A204.1 (cell line): Measurements from ENCODE around the gene MYOCD.

Experiments used
- FAIRE-seq: peaks from 2 replicates; lab custom pipeline; 2012; peaks lifted over from hg19 to GRCh38; lab: Jason Lieb, UNC

The MYOCD gene

DNA sequence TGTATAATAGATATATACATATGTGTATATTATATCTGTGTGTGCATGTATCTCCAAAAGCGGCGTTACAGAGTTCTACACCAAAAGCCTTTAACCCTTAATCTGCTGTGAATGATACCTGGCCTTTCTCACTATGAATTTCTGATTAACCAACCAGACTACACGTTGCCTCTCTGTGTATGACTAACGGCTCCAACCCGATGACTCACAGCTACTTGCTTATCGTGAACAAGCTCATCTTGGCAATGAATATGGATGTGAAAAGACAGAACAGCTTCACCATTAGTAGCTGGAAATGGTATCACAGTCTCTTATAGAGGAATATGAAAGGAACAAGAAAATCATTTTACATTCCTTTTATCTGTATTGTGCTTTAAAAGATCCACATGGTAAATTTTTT is 99.9 kb downstream of the MYOCD start:
- FAIRE-seq = no peak

DNA sequence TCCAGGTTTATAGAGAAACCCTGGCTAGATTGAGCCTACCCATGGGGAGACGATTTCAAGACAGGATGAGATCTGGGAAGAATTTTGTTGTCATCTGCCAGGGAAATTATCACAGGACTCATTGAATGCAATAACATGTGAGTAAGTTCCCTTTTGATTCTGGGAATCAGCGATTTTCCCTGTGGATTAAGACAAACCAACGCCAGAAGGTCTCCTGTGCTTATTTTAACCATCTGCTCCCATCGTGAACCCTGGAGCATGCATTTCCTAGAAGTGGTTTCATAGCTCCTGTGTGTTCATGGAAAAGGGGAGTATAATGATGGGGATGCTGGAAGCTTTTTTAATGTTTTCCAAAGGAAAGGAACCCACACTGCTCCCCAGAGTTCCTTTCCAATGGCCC is 102.6 kb downstream of the MYOCD start:
- FAIRE-seq = no peak

- FAIRE-seq = no peak
These were observed 104.3 kb downstream of the MYOCD start for GRCh38 chr17:12769981-12770380.

DNA sequence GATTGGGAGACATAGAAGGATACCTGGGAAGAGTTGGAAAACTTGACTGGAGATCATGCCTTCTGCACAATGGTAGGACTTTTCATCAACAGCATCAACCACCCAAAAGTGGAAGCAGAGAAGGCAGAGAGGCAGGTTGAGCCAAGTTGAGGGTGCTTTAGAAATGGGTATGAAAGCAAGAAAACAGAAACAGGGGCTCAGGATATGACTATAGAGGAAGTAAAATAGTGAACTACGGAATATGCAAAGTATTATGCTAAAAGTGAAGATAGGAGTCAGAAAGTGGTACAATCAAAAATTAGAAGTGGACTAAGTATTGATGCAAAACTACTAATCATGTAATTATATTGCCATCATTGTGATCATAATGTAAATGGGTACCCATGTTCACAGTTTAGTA is 107.5 kb downstream of the MYOCD start:
- no peak for FAIRE-seq

DNA sequence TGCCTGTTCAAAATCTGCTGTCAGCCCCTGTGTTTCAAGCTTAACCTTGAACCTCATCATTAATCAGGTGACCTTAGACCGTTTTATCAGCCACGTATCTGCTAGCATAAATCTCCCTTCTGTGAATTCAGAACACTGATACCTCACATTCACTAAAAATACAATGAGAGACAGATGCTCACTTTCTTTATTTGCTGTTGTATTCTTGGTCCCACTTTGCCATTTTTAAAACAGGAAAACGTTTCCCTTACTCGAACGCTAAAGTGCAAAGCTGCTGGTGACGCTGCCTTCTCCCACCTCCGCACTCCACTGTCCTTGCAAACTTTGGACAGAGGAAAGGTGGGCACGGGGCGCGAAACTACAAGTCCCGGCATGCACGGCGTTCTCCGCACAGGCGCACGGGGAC is 123.4 kb downstream of the MYOCD start:
- no peak for FAIRE-seq

- FAIRE-seq = no peak
These were observed 124.0 kb downstream of the MYOCD start, which contains the start of gene ARHGAP44 for GRCh38 chr17:12789481-12790248. Gene ARHGAP44 (plus strand): TSS chr17:12789498. CDS start chr17:12789839, 341 bp downstream.

DNA sequence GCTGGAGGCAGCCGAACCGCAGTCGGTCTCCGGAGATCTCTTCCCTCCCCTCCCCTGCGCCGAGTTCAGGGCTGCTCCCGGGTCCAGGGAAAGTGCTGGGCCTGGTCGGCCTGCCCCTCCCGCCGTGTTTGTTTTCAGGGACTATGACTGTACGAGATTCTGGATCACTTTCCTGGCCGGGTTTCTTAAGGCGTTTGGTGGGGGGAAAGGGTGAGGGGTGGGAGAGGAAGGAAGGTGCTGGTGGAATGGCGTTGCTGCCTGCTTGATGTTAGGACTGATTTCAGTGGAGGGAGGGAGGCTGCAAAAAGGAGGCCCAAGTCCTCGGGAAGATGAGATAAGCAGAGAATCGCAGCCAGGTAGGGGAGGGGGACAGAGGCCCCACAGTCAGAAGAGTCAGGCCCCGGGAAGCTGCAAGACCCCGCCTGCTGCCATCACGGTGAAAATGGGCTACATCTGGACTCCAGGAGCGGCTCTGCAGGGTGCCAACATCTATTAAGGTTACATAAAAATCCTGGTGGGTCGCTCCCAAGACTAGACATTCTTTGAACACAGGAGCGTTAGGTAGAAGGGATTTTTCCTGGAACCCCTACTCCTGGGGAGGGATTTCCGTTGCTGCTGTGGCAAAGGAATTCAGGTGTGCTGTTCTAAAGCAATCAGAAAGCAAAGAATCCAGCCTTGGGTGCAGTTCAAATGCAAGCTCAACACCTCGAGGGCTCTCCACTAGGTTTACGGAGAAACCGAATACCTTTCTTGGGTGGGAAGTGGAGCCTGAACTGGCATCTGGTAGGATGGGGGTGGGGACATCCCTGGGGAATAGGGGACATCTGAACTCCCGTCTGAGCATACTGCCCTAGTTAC is 124.8 kb downstream of the MYOCD start:
- no peak for FAIRE-seq

GRCh38 chr17:12794919-12795532 is 129.3 kb downstream of the MYOCD start:
- FAIRE-seq = no peak

DNA sequence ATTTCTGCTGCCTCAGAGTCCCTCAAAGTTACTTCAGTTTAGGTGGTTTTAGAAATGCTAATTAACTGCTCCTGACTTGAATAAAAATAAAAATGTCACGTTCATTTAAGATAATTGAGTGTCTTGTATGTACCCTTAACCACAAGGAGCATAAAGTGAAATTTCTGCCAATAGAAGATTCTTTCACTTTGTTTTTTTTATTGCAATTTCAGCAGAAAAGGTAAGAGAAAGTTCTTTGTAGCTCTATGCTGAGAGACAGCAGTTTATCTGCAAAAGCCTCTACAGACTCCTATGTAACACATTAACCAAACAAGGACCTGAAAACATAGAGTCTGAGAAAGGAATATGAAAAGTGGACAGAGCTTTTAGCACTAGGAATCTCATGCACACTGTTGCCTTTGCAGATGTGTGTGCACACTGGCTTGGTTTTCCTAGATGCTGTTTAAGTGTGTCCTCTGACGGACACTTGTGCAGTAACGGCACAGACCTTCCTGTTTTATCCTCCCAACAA is 135.2 kb downstream of the MYOCD start:
- no peak for FAIRE-seq

DNA sequence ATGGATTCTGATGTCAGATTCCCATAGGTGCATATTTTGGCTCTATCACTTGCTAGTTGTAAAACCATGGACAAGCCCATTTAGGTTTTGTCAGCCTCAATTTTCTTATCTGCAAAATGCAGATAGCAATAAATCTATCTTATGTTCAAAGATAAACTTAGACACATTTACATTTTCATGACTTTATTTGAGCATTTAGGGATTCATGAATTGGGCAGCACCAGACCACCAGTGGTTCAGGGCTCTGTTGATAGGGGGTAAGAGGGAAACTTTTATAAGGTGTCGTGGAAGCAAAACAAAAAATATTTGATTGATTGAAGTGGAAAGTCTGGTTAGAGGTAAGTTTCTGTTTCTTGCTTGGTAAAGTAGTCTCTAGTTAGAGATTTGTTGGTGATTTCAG is 140.9 kb downstream of the MYOCD start:
- FAIRE-seq = no peak

GRCh38 chr17:12808723-12809122 is 143.0 kb downstream of the MYOCD start:
- no peak for FAIRE-seq

- FAIRE-seq = no peak
These were observed 147.2 kb downstream of the MYOCD start for GRCh38 chr17:12812877-12813276.

GRCh38 chr17:12813664-12814063 is 148.0 kb downstream of the MYOCD start:
- no peak for FAIRE-seq

DNA sequence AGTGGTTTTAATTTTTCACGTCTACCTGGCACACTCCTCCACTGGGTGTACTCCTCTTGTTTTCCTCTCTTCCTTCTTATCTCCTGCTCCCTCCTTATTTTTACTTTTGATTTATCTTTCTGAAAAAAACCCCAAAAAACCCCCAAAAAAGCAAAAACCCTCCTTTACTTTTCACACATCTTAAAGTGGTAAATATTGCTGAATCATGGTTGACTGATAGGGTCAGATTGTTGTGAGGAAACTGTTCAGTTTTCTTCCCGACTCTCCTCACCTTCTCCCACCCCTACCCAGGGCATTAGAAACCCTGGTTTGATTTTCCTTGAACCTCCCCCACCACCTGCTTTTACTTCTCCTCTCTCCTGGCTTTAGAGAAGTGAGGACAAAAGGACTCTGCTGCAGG is 149.0 kb downstream of the MYOCD start:
- FAIRE-seq = no peak

- FAIRE-seq = no peak
These were observed 150.0 kb downstream of the MYOCD start for GRCh38 chr17:12815642-12816141.
